Fibroblast of skin of left quadriceps (primary cell): ENCODE measurements around the gene GOLT1A.
A peak's percentile ranks its signal among the peaks of the same experiment; 100 is the strongest.
"Not testable (repeated sequence)": the region's sequence is repeated elsewhere in the genome, so short reads cannot be mapped to it uniquely, and the experiment has no call there.

ENCODE experiments used
- DNase-seq, 2 experiments: peaks; one replicate each; pipeline ENCODE4 v3.0.0-alpha.2; 2013; ENCODE audit warnings: low read depth in 2 of 2

The GOLT1A gene

GRCh38 chr1:204248954-204249353 lies 35.2 kb upstream of the GOLT1A start:
- no peak for DNase-seq

GRCh38 chr1:204246876-204247275 lies 33.1 kb upstream of the GOLT1A start:
- no peak for DNase-seq

- no peak for DNase-seq
These were observed 29.1 kb upstream of the GOLT1A start for GRCh38 chr1:204242920-204243319.

- no peak for DNase-seq
These were observed 28.1 kb upstream of the GOLT1A start for GRCh38 chr1:204241914-204242313.

GRCh38 chr1:204241050-204241449 lies 27.3 kb upstream of the GOLT1A start:
- DNase-seq: no peak

GRCh38 chr1:204240233-204240632 lies 26.4 kb upstream of the GOLT1A start:
- DNase-seq: no peak

- DNase-seq: not testable (repeated sequence)
These were observed 25.6 kb upstream of the GOLT1A start for GRCh38 chr1:204239401-204239800.

GRCh38 chr1:204238520-204238919 lies 24.7 kb upstream of the GOLT1A start:
- not testable (repeated sequence) for DNase-seq

GRCh38 chr1:204237515-204237914 lies 23.7 kb upstream of the GOLT1A start:
- not testable (repeated sequence) for DNase-seq

- DNase-seq: peak; percentile 38 to 57
These were observed 18.7 kb upstream of the GOLT1A start for GRCh38 chr1:204232526-204232925.

GRCh38 chr1:204230211-204230610 lies 16.4 kb upstream of the GOLT1A start:
- no peak for DNase-seq

GRCh38 chr1:204228896-204229295 lies 15.1 kb upstream of the GOLT1A start:
- DNase-seq: no peak

GRCh38 chr1:204227996-204228785 lies 14.4 kb upstream of the GOLT1A start:
- no peak for DNase-seq

- DNase-seq: no peak
These were observed 13.6 kb upstream of the GOLT1A start for GRCh38 chr1:204227351-204227750.

GRCh38 chr1:204225841-204226735 lies 12.3 kb upstream of the GOLT1A start:
- DNase-seq: no peak

GRCh38 chr1:204224655-204225054 lies 10.9 kb upstream of the GOLT1A start:
- no peak for DNase-seq

- no peak for DNase-seq
These were observed 9.5 kb upstream of the GOLT1A start for GRCh38 chr1:204223129-204223860.

- DNase-seq: no peak
These were observed 8.9 kb upstream of the GOLT1A start for GRCh38 chr1:204222764-204223055.

- DNase-seq: no peak
These were observed 8.4 kb upstream of the GOLT1A start for GRCh38 chr1:204222006-204222763.

GRCh38 chr1:204221271-204221670 lies 7.5 kb upstream of the GOLT1A start:
- no peak for DNase-seq

GRCh38 chr1:204219971-204220616 lies 6.3 kb upstream of the GOLT1A start:
- no peak for DNase-seq
